ENCODE measurements around the gene COX6A1. TPM values are rescaled to one million over a fixed set of nuclear protein-coding genes. Genes with fewer than 3 reads are reported as not detected.

Gene COX6A1
- total RNA-seq, 1 experiment from 2014 or later = 464 TPM

GRCh38 chr12:120469450-120470149 lies 31.7 kb downstream of the COX6A1 start, which contains the start of gene SRSF9 (continued):
- TF ChIP-seq, protein P1, sequence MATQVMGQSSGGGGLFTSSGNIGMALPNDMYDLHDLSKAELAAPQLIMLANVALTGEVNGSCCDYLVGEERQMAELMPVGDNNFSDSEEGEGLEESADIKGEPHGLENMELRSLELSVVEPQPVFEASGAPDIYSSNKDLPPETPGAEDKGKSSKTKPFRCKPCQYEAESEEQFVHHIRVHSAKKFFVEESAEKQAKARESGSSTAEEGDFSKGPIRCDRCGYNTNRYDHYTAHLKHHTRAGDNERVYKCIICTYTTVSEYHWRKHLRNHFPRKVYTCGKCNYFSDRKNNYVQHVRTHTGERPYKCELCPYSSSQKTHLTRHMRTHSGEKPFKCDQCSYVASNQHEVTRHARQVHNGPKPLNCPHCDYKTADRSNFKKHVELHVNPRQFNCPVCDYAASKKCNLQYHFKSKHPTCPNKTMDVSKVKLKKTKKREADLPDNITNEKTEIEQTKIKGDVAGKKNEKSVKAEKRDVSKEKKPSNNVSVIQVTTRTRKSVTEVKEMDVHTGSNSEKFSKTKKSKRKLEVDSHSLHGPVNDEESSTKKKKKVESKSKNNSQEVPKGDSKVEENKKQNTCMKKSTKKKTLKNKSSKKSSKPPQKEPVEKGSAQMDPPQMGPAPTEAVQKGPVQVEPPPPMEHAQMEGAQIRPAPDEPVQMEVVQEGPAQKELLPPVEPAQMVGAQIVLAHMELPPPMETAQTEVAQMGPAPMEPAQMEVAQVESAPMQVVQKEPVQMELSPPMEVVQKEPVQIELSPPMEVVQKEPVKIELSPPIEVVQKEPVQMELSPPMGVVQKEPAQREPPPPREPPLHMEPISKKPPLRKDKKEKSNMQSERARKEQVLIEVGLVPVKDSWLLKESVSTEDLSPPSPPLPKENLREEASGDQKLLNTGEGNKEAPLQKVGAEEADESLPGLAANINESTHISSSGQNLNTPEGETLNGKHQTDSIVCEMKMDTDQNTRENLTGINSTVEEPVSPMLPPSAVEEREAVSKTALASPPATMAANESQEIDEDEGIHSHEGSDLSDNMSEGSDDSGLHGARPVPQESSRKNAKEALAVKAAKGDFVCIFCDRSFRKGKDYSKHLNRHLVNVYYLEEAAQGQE (IDR thresholded peaks at IDR 0.05; ENCODE audit: low read depth) = no peak
- TF ChIP-seq CEBPB (IDR thresholded peaks at IDR 0.05; ENCODE audit: low read depth) = no peak
- TF ChIP-seq, protein P2, sequence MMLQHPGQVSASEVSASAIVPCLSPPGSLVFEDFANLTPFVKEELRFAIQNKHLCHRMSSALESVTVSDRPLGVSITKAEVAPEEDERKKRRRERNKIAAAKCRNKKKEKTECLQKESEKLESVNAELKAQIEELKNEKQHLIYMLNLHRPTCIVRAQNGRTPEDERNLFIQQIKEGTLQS (IDR thresholded peaks at IDR 0.05) = no peak
- TF ChIP-seq CTCF (IDR thresholded peaks at IDR 0.05 in 2 of 3, conservative IDR thresholded peaks at IDR 0.05 in 1 of 3; ENCODE audit: borderline replicate concordance in 1 of 3, insufficient read depth in 1 of 3, low read depth in 2 of 3, low read length in 2 of 3) = peak in 2 of 3 experiments; percentile 71 to 90; a peak in 4 of 6 replicates
- TF ChIP-seq POLR2A (IDR thresholded peaks at IDR 0.05; ENCODE audit: borderline replicate concordance, extremely low read depth, insufficient read depth, insufficient read length) = peak; percentile 47
- no peak for TF ChIP-seq FOSL1 (IDR thresholded peaks at IDR 0.05; ENCODE audit: low read depth)

Data from HCT116 (cell line).